OCI-LY7 (cell line): ENCODE data around the gene FOXD1. TPM values are rescaled to one million over a fixed set of nuclear protein-coding genes. Genes with fewer than 3 reads are reported as not detected.

Experiments used
- BruUV-seq: library from RNA; stranded (reverse); fragments of 400-500 nt; replicated peaks from 2 replicates; lab custom pipeline; 2021; lab: Mats Ljungman, UMichigan
- CTCF ChIA-PET: fragments of 300-600 bp; sonication (Branson Sonifier 250); formaldehyde crosslinking; loops from one replicate; lab custom pipeline; 2022; ENCODE audit warnings: antibody characterized with exemption; ENCODE audit not compliant: unreplicated experiment; lab: Charles Lee
- POLR2A ChIA-PET: fragments of 300-600 bp; sonication (Branson Sonifier 250); formaldehyde crosslinking; loops from one replicate; lab custom pipeline; 2022; ENCODE audit warnings: antibody characterized with exemption; lab: Charles Lee
- DNase-seq: peaks from one replicate; pipeline ENCODE4 v3.0.0-alpha.2; 2015; ENCODE audit warnings: low spot score
- H2AFZ ChIP-seq: fragments of 200-600 bp; sonication (generic), shearing (Covaris generic); 2 replicates; pipeline ENCODE4 v1.6.1; 2014; ENCODE audit warnings: mild to moderate bottlenecking, antibody characterized with exemption, low read length, moderate library complexity
- H3K27ac ChIP-seq: fragments of 200-600 bp; sonication (generic); 2 replicates; pipeline ENCODE4 v1.5.1; 2014; ENCODE audit warnings: mixed run types, low read depth, mild to moderate bottlenecking, moderate library complexity, low read length, inconsistent platforms; ENCODE audit not compliant: poor library complexity, severe bottlenecking
- H3K36me3 ChIP-seq: fragments of 200-600 bp; sonication (generic); 2 replicates; pipeline ENCODE4 v1.6.1; 2014; ENCODE audit warnings: mild to moderate bottlenecking, antibody characterized with exemption, low read length, moderate library complexity, mixed read lengths; ENCODE audit not compliant: insufficient read depth
- H3K4me1 ChIP-seq: fragments of 200-600 bp; sonication (generic); 2 replicates; pipeline ENCODE4 v1.5.1; 2014; ENCODE audit warnings: mild to moderate bottlenecking, low read length; ENCODE audit not compliant: insufficient read depth, poor library complexity, severe bottlenecking
- H3K4me2 ChIP-seq: fragments of 200-600 bp; sonication (generic); 2 replicates; pipeline ENCODE4 v1.6.1; 2014; ENCODE audit warnings: mild to moderate bottlenecking, low read length
- H3K4me3 ChIP-seq: fragments of 200-600 bp; sonication (generic); 2 replicates; pipeline ENCODE4 v1.5.1; 2014; ENCODE audit warnings: mild to moderate bottlenecking, low read depth, low read length; ENCODE audit not compliant: poor library complexity, severe bottlenecking
- H3K79me2 ChIP-seq: fragments of 200-600 bp; sonication (generic); 2 replicates; pipeline ENCODE4 v1.6.1; 2016; ENCODE audit warnings: low read depth, mild to moderate bottlenecking, low read length, moderate library complexity, mixed read lengths; ENCODE audit not compliant: insufficient read depth
- H3K9me2 ChIP-seq: fragments of 200-600 bp; sonication (generic); 2 replicates; pipeline ENCODE4 v1.6.1; 2016; ENCODE audit warnings: mild to moderate bottlenecking, low read length, mixed read lengths; ENCODE audit not compliant: insufficient read depth
- H3K9me3 ChIP-seq: fragments of 200-600 bp; sonication (generic); 2 replicates; pipeline ENCODE4 v1.6.1; 2014; ENCODE audit warnings: mild to moderate bottlenecking, mixed run types, low read length, mixed read lengths
- H4K20me1 ChIP-seq: fragments of 200-600 bp; sonication (generic); 2 replicates; pipeline ENCODE4 v1.6.1; 2014; ENCODE audit warnings: mild to moderate bottlenecking, antibody characterized with exemption, low read length, moderate library complexity, mixed read lengths; ENCODE audit not compliant: insufficient read depth
- CTCF ChIP-seq: fragments of 200-600 bp; sonication (generic); conservative IDR thresholded peaks from 2 replicates; pipeline ENCODE4 v1.5.1; 2014; ENCODE audit warnings: mild to moderate bottlenecking, antibody characterized with exemption, low read length, moderate library complexity, mixed read lengths
- EZH2phosphoT487 ChIP-seq: fragments of 200-600 bp; sonication (generic); IDR thresholded peaks from 2 replicates; pipeline ENCODE4 v1.6.1; 2018; ENCODE audit warnings: low read depth, borderline replicate concordance, mild to moderate bottlenecking, mixed run types, antibody characterized with exemption, low read length, moderate library complexity, mixed read lengths
- intact Hi-C: fragments of 100-400 bp; cut with micrococcal nuclease; formaldehyde crosslinking; loops from one replicate; pipeline ENCODE4 v1.10.0; 2022; ENCODE audit not compliant: unreplicated experiment
- total RNA-seq, 2 experiments: library from RNA; depleted of rRNA in 1 of 2; stranded (reverse); fragments of >200 nt in 1 of 2; shearing (Covaris generic) in 1 of 2; gene quantifications; 2 replicates each; pipeline ENCODE4 v1.2.3, GENCODE V29; 2014 to 2022

FOXD1 gene
- total RNA-seq, 2 experiments from 2014 or later: 1.5 to 5.6 TPM

GRCh38 chr5:73438645-73439470 lies 9.7 kb downstream of the FOXD1 start:
- TF ChIP-seq EZH2phosphoT487 (no peak), CTCF (no peak)
- Histone ChIP-seq H3K9me2 (no peaks in the 10 kb centered on the region), H3K79me2 (no peaks in the 10 kb centered on the region), H3K4me1 (no peaks in the 10 kb centered on the region), H3K27ac (no peak overlapping the region), H4K20me1 (no peaks in the 10 kb centered on the region; the same call in 1 of the 2 replicates), H3K36me3 (no peaks in the 10 kb centered on the region), H2AFZ (no peak overlapping the region), H3K4me2 (no peak overlapping the region), H3K4me3 (no peak overlapping the region), H3K9me3 (no peaks in the 10 kb centered on the region)
- BruUV-seq: no TSS peak
- DNase-seq: no peak
- POLR2A ChIA-PET: no interaction called here
- CTCF ChIA-PET: no interaction called here
- intact Hi-C loops: no loop called here

DNA sequence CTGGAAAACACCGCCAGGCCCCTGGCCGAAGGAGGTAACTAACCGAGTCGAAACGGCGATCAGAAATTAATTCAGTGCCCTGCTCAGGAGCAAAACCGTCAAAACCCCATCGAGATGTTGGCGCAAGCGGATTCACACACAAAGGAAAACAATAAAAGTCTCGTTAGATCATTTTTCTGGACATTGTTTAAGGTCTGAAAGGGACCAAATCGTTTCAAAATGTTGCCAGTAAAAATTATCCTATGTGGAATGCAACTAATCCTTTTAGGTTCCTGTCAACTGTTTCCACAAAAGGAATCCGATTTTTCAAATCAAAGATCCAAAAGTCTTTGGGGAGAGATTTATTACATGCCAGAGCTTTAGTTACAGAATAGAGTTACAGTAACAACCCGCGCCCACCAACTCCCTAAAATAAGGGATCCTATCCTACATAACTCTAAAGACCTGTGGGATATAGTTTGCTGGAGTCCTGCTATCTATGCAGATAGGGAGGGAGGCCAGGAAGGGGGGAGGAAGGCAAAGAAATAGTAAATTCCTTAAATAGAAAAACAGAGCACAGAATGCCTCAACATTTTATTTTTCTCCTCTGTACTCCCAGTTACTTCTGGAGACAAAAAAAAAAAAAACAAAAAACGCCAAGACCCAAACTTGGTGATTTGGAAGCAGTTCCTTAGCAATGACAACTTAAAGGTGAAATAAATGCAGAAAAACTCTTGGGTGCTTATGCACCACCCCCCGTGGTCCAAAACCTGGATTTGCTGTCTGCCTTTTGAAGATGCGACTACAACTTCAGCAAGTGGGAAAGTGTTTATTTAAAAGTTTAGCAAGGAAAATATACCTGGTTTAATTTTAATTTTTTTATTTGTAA lies 10.6 kb downstream of the FOXD1 start:
- intact Hi-C loops: no loop called here
- no peak overlapping the region for H3K4me2 ChIP-seq
- ChIA-PET POLR2A (no interaction called here), CTCF (no interaction called here)
- BruUV-seq: no TSS peak
- H3K9me3 ChIP-seq: no peaks in the 10 kb centered on the region
- no peaks in the 10 kb centered on the region for H3K4me1 ChIP-seq
- H3K9me2 ChIP-seq: no peaks in the 10 kb centered on the region
- no peaks in the 10 kb centered on the region; the same call in 1 of the 2 replicates for H4K20me1 ChIP-seq
- no peak overlapping the region for H2AFZ ChIP-seq
- no peak overlapping the region for H3K27ac ChIP-seq
- H3K36me3 ChIP-seq: no peaks in the 10 kb centered on the region
- no peak for DNase-seq
- H3K4me3 ChIP-seq: no peak overlapping the region
- TF ChIP-seq EZH2phosphoT487: no peak
- H3K79me2 ChIP-seq: no peaks in the 10 kb centered on the region

- BruUV-seq: no TSS peak
- no peaks in the 10 kb centered on the region for H3K9me3 ChIP-seq
- no peak overlapping the region for H3K27ac ChIP-seq
- no peak overlapping the region for H3K4me2 ChIP-seq
- POLR2A ChIA-PET: no interaction called here
- no peak overlapping the region for H3K4me3 ChIP-seq
- no peaks in the 10 kb centered on the region for H3K9me2 ChIP-seq
- no peak for DNase-seq
- H2AFZ ChIP-seq: no peak overlapping the region
- H3K4me1 ChIP-seq: no peaks in the 10 kb centered on the region
- H3K36me3 ChIP-seq: no peaks in the 10 kb centered on the region
- TF ChIP-seq EZH2phosphoT487: no peak
- TF ChIP-seq CTCF: no peak
- intact Hi-C loops: no loop called here
- no peaks in the 10 kb centered on the region for H3K79me2 ChIP-seq
- CTCF ChIA-PET: no interaction called here
- no peaks in the 10 kb centered on the region; the same call in 1 of the 2 replicates for H4K20me1 ChIP-seq
These were observed 11.3 kb downstream of the FOXD1 start for GRCh38 chr5:73437101-73437776.
